ENCODE data around the gene SART3.

DNA sequence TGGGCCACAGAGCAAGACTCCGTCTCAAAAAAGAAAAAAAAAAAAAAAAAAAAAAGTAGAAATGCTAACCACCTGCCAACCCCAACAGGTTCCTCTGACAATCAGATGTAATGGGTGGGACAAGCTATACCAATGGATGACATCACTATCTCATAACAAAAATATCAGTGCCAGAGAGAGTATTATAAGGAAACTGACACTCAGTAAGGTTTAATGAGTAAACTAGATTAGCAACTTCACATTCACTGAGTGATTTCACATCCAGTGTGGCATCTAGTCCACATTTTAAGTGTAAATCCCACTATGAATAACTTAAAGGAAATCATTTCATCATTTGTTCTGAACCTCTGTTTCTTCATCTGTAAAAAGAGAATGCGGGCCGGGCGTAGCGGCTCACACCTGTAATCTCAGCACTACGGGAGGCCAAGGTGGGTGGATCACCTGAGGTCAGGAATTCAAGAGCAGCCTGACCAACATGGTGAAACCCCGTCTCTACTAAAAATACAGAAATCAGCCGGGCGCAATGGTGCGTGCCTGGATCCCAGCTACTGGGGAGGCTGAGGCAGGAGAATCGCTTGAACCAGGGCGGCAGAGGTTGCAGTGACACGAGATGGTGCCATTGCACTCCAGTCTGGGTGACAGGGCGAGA lies 1.8 kb downstream of the SART3 start:
- no peak for TF ChIP-seq EP300 (IDR thresholded peaks at IDR 0.05)
- TF ChIP-seq, protein P1, sequence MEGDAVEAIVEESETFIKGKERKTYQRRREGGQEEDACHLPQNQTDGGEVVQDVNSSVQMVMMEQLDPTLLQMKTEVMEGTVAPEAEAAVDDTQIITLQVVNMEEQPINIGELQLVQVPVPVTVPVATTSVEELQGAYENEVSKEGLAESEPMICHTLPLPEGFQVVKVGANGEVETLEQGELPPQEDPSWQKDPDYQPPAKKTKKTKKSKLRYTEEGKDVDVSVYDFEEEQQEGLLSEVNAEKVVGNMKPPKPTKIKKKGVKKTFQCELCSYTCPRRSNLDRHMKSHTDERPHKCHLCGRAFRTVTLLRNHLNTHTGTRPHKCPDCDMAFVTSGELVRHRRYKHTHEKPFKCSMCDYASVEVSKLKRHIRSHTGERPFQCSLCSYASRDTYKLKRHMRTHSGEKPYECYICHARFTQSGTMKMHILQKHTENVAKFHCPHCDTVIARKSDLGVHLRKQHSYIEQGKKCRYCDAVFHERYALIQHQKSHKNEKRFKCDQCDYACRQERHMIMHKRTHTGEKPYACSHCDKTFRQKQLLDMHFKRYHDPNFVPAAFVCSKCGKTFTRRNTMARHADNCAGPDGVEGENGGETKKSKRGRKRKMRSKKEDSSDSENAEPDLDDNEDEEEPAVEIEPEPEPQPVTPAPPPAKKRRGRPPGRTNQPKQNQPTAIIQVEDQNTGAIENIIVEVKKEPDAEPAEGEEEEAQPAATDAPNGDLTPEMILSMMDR (IDR thresholded peaks at IDR 0.05), result no peak
